Fibroblast of mammary gland (primary cell): ENCODE results near the gene COPS8.

Source experiments
- DNase-seq: peaks from one replicate; pipeline ENCODE4 v3.0.0-alpha.2; 2010; ENCODE audit warnings: low read depth
- H3K4me3 ChIP-seq: 2 replicates; pipeline ENCODE4 v1.5.1; 2011; ENCODE audit warnings: low read depth, mild to moderate bottlenecking, low read length, moderate library complexity; ENCODE audit not compliant: control insufficient read depth
- CTCF ChIP-seq: conservative IDR thresholded peaks from 2 replicates; pipeline ENCODE4 v1.5.1; 2011; ENCODE audit warnings: low read depth, low read length, inconsistent platforms; ENCODE audit not compliant: control insufficient read depth, insufficient read depth

COPS8 gene

GRCh38 chr2:237121321-237121720 is 35.6 kb downstream of the COPS8 start:
- peak; percentile 30 for DNase-seq
- no peak for TF ChIP-seq CTCF
- no peak overlapping the region for H3K4me3 ChIP-seq

DNA sequence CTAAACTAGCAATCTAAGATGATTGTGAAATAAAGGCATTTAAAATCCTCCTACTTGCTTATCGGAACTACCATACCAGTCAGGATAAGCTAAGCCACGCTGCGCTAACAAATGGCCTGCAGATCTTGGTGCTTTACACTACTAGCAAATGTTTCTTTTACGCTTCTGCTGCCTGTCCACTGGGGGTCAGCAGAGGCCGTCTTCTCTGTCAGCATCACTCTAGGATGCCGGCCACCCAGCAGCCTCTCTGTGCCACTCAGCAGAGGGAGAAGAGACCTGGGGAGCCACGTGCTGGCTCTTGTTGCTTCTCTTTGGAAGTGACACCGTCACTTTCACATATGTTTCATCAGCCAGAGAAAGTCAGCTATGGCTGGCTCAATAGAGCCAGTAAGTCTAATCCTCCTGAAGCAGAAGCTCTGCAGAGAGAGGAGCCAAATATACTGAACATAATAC is 36.6 kb downstream of the COPS8 start:
- peak; percentile 79 for TF ChIP-seq CTCF
- no peak overlapping the region for H3K4me3 ChIP-seq
- DNase-seq, result peak; percentile 89

GRCh38 chr2:237124820-237125219 is 39.1 kb downstream of the COPS8 start:
- DNase-seq, result no peak
- no peak for TF ChIP-seq CTCF
- H3K4me3 ChIP-seq, result no peak overlapping the region

DNA sequence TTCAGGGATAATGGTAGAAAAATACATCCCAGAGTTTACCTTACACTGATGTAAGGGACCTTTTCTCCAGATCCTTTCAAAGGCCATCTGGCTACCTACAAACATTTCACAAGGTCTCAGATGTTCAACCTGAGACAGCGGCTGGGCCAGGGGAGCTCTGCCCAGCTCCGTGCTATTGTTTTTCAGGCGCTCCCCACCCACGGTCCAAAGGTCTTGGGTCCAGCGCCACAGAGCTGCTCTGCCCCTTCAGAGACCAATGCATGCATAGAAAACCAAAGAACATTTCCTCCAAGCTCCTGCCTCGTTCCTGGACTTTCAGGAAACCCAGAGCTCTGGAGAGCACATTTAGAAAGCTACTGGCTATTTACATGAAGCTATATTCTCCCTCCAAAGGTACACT is 40.3 kb downstream of the COPS8 start:
- TF ChIP-seq CTCF, result no peak
- DNase-seq, result no peak
- H3K4me3 ChIP-seq, result no peak overlapping the region

- no peak for TF ChIP-seq CTCF
- H3K4me3 ChIP-seq, result no peak overlapping the region
- DNase-seq, result peak; percentile 35
Measured at GRCh38 chr2:237126519-237127174, 41.0 kb downstream of the COPS8 start.

GRCh38 chr2:237128026-237128703 is 42.5 kb downstream of the COPS8 start:
- DNase-seq, result peak; percentile 100
- H3K4me3 ChIP-seq, result no peak overlapping the region
- TF ChIP-seq CTCF, result peak; percentile 36
